Measurements from ENCODE around the gene CYFIP2. TPM values are rescaled to one million over a fixed set of nuclear protein-coding genes. Genes with fewer than 3 reads are reported as not detected.

CYFIP2 gene
- total RNA-seq, 1 experiment from 2014 or later, result 95.3 TPM

DNA sequence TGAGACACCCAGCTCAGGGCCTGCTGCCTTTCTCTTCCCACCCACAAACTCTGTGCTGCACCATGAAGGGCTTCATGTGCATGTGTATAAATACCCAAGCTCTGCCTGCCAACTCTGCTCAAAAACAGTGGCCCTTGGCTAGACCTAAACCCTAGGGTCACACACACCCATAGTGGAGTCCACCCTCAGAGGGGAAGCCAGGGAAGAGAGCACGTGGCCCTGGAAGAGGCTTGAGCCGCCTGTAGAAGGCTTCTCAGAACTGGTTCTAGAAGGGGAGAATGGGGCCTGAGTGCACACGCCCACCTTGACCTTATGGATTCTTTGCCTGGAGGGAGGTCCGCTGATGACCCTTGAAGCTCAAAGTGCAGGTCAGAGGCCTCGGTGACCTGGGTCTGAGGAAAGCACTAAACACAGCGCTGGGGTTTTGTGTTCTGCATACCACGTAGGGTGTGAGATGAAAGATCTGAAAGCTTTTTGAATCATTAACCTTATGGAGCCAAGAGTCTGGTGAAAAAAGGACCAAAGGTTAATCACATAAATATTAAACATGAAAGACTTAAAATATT, 60.6 kb downstream of the CYFIP2 start (continued):
- TF ChIP-seq STAT6 (CRISPR knock-in tag; conservative IDR thresholded peaks at IDR 0.05; ENCODE audit: low read depth) (no peak), USF1 (CRISPR knock-in tag; IDR thresholded peaks at IDR 0.05) (no peak)

GRCh38 chr5:157327771-157328170, 61.8 kb downstream of the CYFIP2 start:
- ATAC-seq (no peak), DNase-seq (ENCODE audit: low spot score) (no peak)
- H3K36me3 Mint-ChIP-seq, result peaks cover 63% of the 10 kb centered on the region
- no peak overlapping the region for H3K4me3 Mint-ChIP-seq
- H3K4me1 Mint-ChIP-seq, result no peaks in the 10 kb centered on the region
- H3K27me3 Mint-ChIP-seq (ENCODE audit: low read depth), result 0 out of 2 replicates have a peak, but pooled peaks cover 1% of the 10 kb centered on the region
- POLR2A ChIA-PET, result no interaction called here
- TF ChIP-seq, protein P1, sequence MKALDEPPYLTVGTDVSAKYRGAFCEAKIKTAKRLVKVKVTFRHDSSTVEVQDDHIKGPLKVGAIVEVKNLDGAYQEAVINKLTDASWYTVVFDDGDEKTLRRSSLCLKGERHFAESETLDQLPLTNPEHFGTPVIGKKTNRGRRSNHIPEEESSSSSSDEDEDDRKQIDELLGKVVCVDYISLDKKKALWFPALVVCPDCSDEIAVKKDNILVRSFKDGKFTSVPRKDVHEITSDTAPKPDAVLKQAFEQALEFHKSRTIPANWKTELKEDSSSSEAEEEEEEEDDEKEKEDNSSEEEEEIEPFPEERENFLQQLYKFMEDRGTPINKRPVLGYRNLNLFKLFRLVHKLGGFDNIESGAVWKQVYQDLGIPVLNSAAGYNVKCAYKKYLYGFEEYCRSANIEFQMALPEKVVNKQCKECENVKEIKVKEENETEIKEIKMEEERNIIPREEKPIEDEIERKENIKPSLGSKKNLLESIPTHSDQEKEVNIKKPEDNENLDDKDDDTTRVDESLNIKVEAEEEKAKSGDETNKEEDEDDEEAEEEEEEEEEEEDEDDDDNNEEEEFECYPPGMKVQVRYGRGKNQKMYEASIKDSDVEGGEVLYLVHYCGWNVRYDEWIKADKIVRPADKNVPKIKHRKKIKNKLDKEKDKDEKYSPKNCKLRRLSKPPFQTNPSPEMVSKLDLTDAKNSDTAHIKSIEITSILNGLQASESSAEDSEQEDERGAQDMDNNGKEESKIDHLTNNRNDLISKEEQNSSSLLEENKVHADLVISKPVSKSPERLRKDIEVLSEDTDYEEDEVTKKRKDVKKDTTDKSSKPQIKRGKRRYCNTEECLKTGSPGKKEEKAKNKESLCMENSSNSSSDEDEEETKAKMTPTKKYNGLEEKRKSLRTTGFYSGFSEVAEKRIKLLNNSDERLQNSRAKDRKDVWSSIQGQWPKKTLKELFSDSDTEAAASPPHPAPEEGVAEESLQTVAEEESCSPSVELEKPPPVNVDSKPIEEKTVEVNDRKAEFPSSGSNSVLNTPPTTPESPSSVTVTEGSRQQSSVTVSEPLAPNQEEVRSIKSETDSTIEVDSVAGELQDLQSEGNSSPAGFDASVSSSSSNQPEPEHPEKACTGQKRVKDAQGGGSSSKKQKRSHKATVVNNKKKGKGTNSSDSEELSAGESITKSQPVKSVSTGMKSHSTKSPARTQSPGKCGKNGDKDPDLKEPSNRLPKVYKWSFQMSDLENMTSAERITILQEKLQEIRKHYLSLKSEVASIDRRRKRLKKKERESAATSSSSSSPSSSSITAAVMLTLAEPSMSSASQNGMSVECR (CRISPR knock-in tag; IDR thresholded peaks at IDR 0.05; ENCODE audit: borderline replicate concordance), result no peak
- TF ChIP-seq ETV6 (CRISPR knock-in tag; IDR thresholded peaks at IDR 0.05) (no peak), FOXJ3 (CRISPR knock-in tag; IDR thresholded peaks at IDR 0.05; ENCODE audit: borderline replicate concordance) (no peak), TEAD1 (CRISPR knock-in tag; IDR thresholded peaks at IDR 0.05) (no peak), ZNF317 (CRISPR knock-in tag; IDR thresholded peaks at IDR 0.05; ENCODE audit: borderline replicate concordance, low read depth) (no peak), NFE2L1 (CRISPR knock-in tag; IDR thresholded peaks at IDR 0.05) (no peak), TCF7 (CRISPR knock-in tag; IDR thresholded peaks at IDR 0.05; ENCODE audit: low read depth) (no peak), ZNF671 (CRISPR knock-in tag; IDR thresholded peaks at IDR 0.05) (no peak), USF1 (CRISPR knock-in tag; IDR thresholded peaks at IDR 0.05) (no peak), ZNF423 (CRISPR knock-in tag; IDR thresholded peaks at IDR 0.05) (no peak), SMAD4 (CRISPR knock-in tag; IDR thresholded peaks at IDR 0.05) (no peak), CBFB (CRISPR knock-in tag; IDR thresholded peaks at IDR 0.05; ENCODE audit: low read depth) (no peak), ERG (CRISPR knock-in tag; IDR thresholded peaks at IDR 0.05) (no peak), HMGXB4 (CRISPR knock-in tag; IDR thresholded peaks at IDR 0.05) (no peak), ZNF416 (CRISPR knock-in tag; IDR thresholded peaks at IDR 0.05) (no peak), CTCF (IDR thresholded peaks at IDR 0.05) (no peak), MYBL2 (CRISPR knock-in tag; IDR thresholded peaks at IDR 0.05) (no peak), SP1 (CRISPR knock-in tag; conservative IDR thresholded peaks at IDR 0.05) (no peak), FOXP1 (CRISPR knock-in tag; IDR thresholded peaks at IDR 0.05; ENCODE audit: borderline replicate concordance) (no peak)
- CTCF ChIA-PET, result interaction anchor here (0.6 to 2.6 kb wide), 29 partner anchors 7 to 417 kb away, joined by 3 to 35 read pairs (median 5); partner anchors contain the start of genes LSM11 and MED7
- no peaks in the 10 kb centered on the region for H3K9me3 Mint-ChIP-seq
- H3K27ac Mint-ChIP-seq, result no peak overlapping the region

Measured in WTC11 (cell line).